IMR-90 (cell line): Measurements from ENCODE around the gene ZNRF3. TPM values are rescaled to one million over a fixed set of nuclear protein-coding genes. Genes with fewer than 3 reads are reported as not detected.

Experiments used
- ATAC-seq: fragments of 200-7000 bp; cut with Tn5 transposase; 2 replicates; pipeline ENCODE4 v1.9.1; 2020; ENCODE audit warnings: low read depth, mild to moderate bottlenecking, moderate library complexity
- BruUV-seq: library from RNA; stranded (reverse); fragments of 400-500 nt; replicated peaks from 2 replicates; lab custom pipeline; 2021; lab: Mats Ljungman, UMichigan
- CTCF ChIA-PET: fragments of 300-600 bp; formaldehyde crosslinking; extraction: SDS; loops from one replicate; lab custom pipeline; 2021; ENCODE audit warnings: antibody characterized with exemption; lab: Yijun Ruan, JAX
- POLR2A ChIA-PET: fragments of 300-600 bp; sonication (Branson Sonifier 250); formaldehyde crosslinking; loops from one replicate; lab custom pipeline; 2022; ENCODE audit warnings: antibody characterized with exemption; ENCODE audit not compliant: unreplicated experiment; lab: Charles Lee
- DNase-seq: peaks from one replicate; pipeline ENCODE4 v3.0.0; 2013
- H2AFZ ChIP-seq: replicated peaks from 2 replicates; pipeline ENCODE3; 2013; ENCODE audit warnings: low read length, mild to moderate bottlenecking; ENCODE audit not compliant: poor library complexity
- H2AK5ac ChIP-seq: 2 replicates; pipeline ENCODE4 v1.6.1; 2013; ENCODE audit warnings: low read depth, low read length, inconsistent platforms
- H2AK9ac ChIP-seq: replicated peaks from 2 replicates; pipeline ENCODE3; 2013; ENCODE audit warnings: mild to moderate bottlenecking, low read depth, low read length, moderate library complexity; ENCODE audit not compliant: poor library complexity
- H2BK120ac ChIP-seq: 2 replicates; pipeline ENCODE4 v1.6.1; 2013; ENCODE audit warnings: low read depth, low read length, inconsistent platforms
- H2BK15ac ChIP-seq: 3 replicates; pipeline ENCODE4 v1.6.1; 2013; ENCODE audit warnings: low read depth, low read length, inconsistent platforms
- H2BK20ac ChIP-seq: 2 replicates; pipeline ENCODE4 v1.6.1; 2013; ENCODE audit warnings: low read depth, mild to moderate bottlenecking, inconsistent platforms, low read length, moderate library complexity
- H2BK5ac ChIP-seq: 2 replicates; pipeline ENCODE4 v1.6.1; 2013; ENCODE audit warnings: mild to moderate bottlenecking, low read depth, low read length, inconsistent platforms; ENCODE audit not compliant: poor library complexity, severe bottlenecking
- H3K14ac ChIP-seq: replicated peaks from 2 replicates; pipeline ENCODE4 v1.6.1; 2013; ENCODE audit warnings: low read depth, low read length, inconsistent platforms
- H3K18ac ChIP-seq: 2 replicates; pipeline ENCODE4 v1.6.1; 2013; ENCODE audit warnings: low read depth, low read length, control low read depth
- H3K23ac ChIP-seq: 2 replicates; pipeline ENCODE4 v1.6.1; 2013; ENCODE audit warnings: low read depth, low read length, inconsistent platforms
- H3K27ac ChIP-seq: 2 replicates; pipeline ENCODE4 v1.5.1; 2013; ENCODE audit warnings: mild to moderate bottlenecking, control low read depth, low read length; ENCODE audit not compliant: insufficient read depth
- H3K27me3 ChIP-seq: 2 replicates; pipeline ENCODE4 v1.6.1; 2013; ENCODE audit warnings: low read length; ENCODE audit not compliant: control insufficient read depth, insufficient read depth
- H3K36me3 ChIP-seq: 2 replicates; pipeline ENCODE4 v1.6.1; 2013; ENCODE audit warnings: low read length, mixed read lengths; ENCODE audit not compliant: control insufficient read depth, insufficient read depth
- H3K4ac ChIP-seq: 2 replicates; pipeline ENCODE4 v1.6.1; 2013; ENCODE audit warnings: low read depth, low read length, inconsistent platforms
- H3K4me1 ChIP-seq: 2 replicates; pipeline ENCODE4 v1.6.1; 2013; ENCODE audit warnings: low read length, mixed read lengths; ENCODE audit not compliant: control insufficient read depth, insufficient read depth
- H3K4me2 ChIP-seq: 2 replicates; pipeline ENCODE4 v1.6.1; 2013; ENCODE audit warnings: low read depth, mild to moderate bottlenecking, control low read depth, low read length, moderate library complexity
- H3K4me3 ChIP-seq: 2 replicates; pipeline ENCODE4 v1.5.1; 2013; ENCODE audit warnings: low read depth, mild to moderate bottlenecking, control low read depth, low read length, moderate library complexity; ENCODE audit not compliant: insufficient read depth
- H3K56ac ChIP-seq: 2 replicates; pipeline ENCODE4 v1.6.1; 2013; ENCODE audit warnings: low read length, inconsistent platforms; ENCODE audit not compliant: insufficient read depth; ENCODE audit errors: extremely low read depth
- H3K79me1 ChIP-seq, 2 experiments: 2 replicates each; pipeline ENCODE4 v1.6.1; 2013; ENCODE audit warnings: low read length in 2 of 2, inconsistent platforms in 1 of 2, low read depth in 1 of 2
- H3K9ac ChIP-seq: 2 replicates; pipeline ENCODE4 v1.6.1; 2013; ENCODE audit warnings: low read depth, low read length, control low read depth
- H3K9me1 ChIP-seq: 2 replicates; pipeline ENCODE4 v1.6.1; 2013; ENCODE audit warnings: low read length, inconsistent platforms; ENCODE audit not compliant: insufficient read depth
- H3K9me3 ChIP-seq: 2 replicates; pipeline ENCODE4 v1.6.1; 2013; ENCODE audit warnings: low read length; ENCODE audit not compliant: control insufficient read depth, insufficient read depth
- H4K20me1 ChIP-seq: 2 replicates; pipeline ENCODE4 v1.6.1; 2013; ENCODE audit warnings: low read length, inconsistent platforms; ENCODE audit not compliant: insufficient read depth
- H4K5ac ChIP-seq: 2 replicates; pipeline ENCODE4 v1.6.1; 2013; ENCODE audit warnings: mild to moderate bottlenecking, low read depth, low read length, control low read depth
- H4K8ac ChIP-seq, 2 experiments: 2 replicates each; pipeline ENCODE4 v1.6.1; 2013; ENCODE audit warnings: low read depth in 2 of 2, low read length in 2 of 2, control low read depth in 1 of 2, inconsistent platforms in 1 of 2
- H4K91ac ChIP-seq: 2 replicates; pipeline ENCODE4 v1.6.1; 2013; ENCODE audit warnings: low read depth, low read length, inconsistent platforms; ENCODE audit not compliant: insufficient read depth
- CEBPB ChIP-seq: IDR thresholded peaks from 2 replicates; pipeline ENCODE4 v1.6.1; 2012; ENCODE audit warnings: low read depth, low read length, improper control_type of control experiment
- FOS ChIP-seq: fragments of 150-350 bp; IDR thresholded peaks from 2 replicates; pipeline ENCODE4 v1.6.1; 2016; ENCODE audit warnings: low read depth, low read length
- MAFK ChIP-seq: IDR thresholded peaks from 2 replicates; pipeline ENCODE4 v1.6.1; 2012; ENCODE audit warnings: low read depth, low read length, improper control_type of control experiment
- MXI1 ChIP-seq: IDR thresholded peaks from 2 replicates; pipeline ENCODE4 v1.6.1; 2012; ENCODE audit warnings: low read depth, mild to moderate bottlenecking, low read length, moderate library complexity, borderline replicate concordance
- NFE2L2 ChIP-seq: fragments of 150-350 bp; IDR thresholded peaks from 2 replicates; pipeline ENCODE4 v1.6.1; 2016; ENCODE audit warnings: low read depth, mild to moderate bottlenecking, low read length
- POLR2A ChIP-seq: IDR thresholded peaks from 2 replicates; pipeline ENCODE4 v1.6.1; 2012; ENCODE audit warnings: mild to moderate bottlenecking, low read depth, low read length
- WGBS, 2 experiments: methylation state at CpG; one replicate each; pipeline versions ENCODE4 v1.1.5 to v1.1.7; 2013; ENCODE audit warnings: missing lambda C conversion rate in 2 of 2; ENCODE audit not compliant: insufficient read length in 1 of 2; ENCODE audit errors: extremely low coverage in 2 of 2; 5-methylcytosine and 5-hydroxymethylcytosine counted together
- dilution Hi-C: fragments of 300-500 bp; cut with HindIII; formaldehyde crosslinking; loops from one replicate; pipeline ENCODE4 v1.14.3; 2018; ENCODE audit warnings: low sequenced_read_pairs; ENCODE audit not compliant: unreplicated experiment
- in situ Hi-C: fragments of 300-500 bp; cut with MboI; formaldehyde crosslinking; loops from 3 replicates; pipeline ENCODE4 v1.14.3; 2019; ENCODE audit warnings: low sequenced_read_pairs, inconsistent platforms, mixed read lengths
- intact Hi-C: fragments of 100-400 bp; cut with micrococcal nuclease; formaldehyde crosslinking; loops from 2 replicates; pipeline ENCODE4 v1.10.0; 2022
- polyA plus RNA-seq, 3 experiments: library from polyadenylated mRNA; depleted of rRNA; stranded (reverse); fragments of >200 nt; gene quantifications; 2 replicates each; pipeline ENCODE4 v1.2.3, GENCODE V29; 2012; ENCODE audit warnings: low replicate concordance in 1 of 3
- total RNA-seq: library from RNA; depleted of rRNA; stranded (reverse); fragments of >200 nt; gene quantifications from 2 replicates; pipeline ENCODE4 v1.2.3, GENCODE V29; 2012

The ZNRF3 gene
- total and polyA plus RNA-seq, 2 of the 4 experiments (the other 2 are of a cell fraction), result 1.4 to 2.4 TPM

- no peaks in the 10 kb centered on the region for H3K79me1 ChIP-seq
- no peak overlapping the region for H3K23ac ChIP-seq
- no peak overlapping the region for H4K91ac ChIP-seq
- H2BK120ac ChIP-seq, result no peak overlapping the region
- H3K9me3 ChIP-seq, result no peaks in the 10 kb centered on the region
- CTCF ChIA-PET, result no interaction called here
- H3K18ac ChIP-seq, result no peak overlapping the region
- H4K20me1 ChIP-seq, result no peaks in the 10 kb centered on the region
- H3K4ac ChIP-seq, result no peak overlapping the region
- dilution Hi-C loops, result no loop called here
- H3K27ac ChIP-seq, result no peak overlapping the region
- no peak overlapping the region for H2BK5ac ChIP-seq
- no peak for DNase-seq
- in situ Hi-C loops, result no loop called here
- no peak overlapping the region for H3K4me3 ChIP-seq
- WGBS, 2 experiments, result 50% methylated on average over 2 of the region's 7 CpGs; no CpG with 5 or more reads in 1 of the 2 experiments
- POLR2A ChIA-PET, result no interaction called here
- H4K8ac ChIP-seq, result no peak overlapping the region
- no peak for TF ChIP-seq POLR2A
- TF ChIP-seq MXI1, result no peak
- TF ChIP-seq NFE2L2, result no peak
- TF ChIP-seq CEBPB, result no peak
- TF ChIP-seq MAFK, result no peak
- no peak for TF ChIP-seq FOS
- H4K5ac ChIP-seq, result no peak overlapping the region
- H3K56ac ChIP-seq, result no peak overlapping the region
- H3K9me1 ChIP-seq, result no peaks in the 10 kb centered on the region
- intact Hi-C loops, result no loop called here
- no peak overlapping the region for H3K4me2 ChIP-seq
- ATAC-seq, result no peak
- H2AK9ac ChIP-seq, result no peak overlapping the region
- no peak overlapping the region for H3K9ac ChIP-seq
- H3K4me1 ChIP-seq, result no peaks in the 10 kb centered on the region
- BruUV-seq, result no TSS peak
- H3K27me3 ChIP-seq, result peaks cover 15% of the 10 kb centered on the region
- H3K36me3 ChIP-seq, result no peaks in the 10 kb centered on the region
- no peak overlapping the region for H2BK15ac ChIP-seq
- H2AFZ ChIP-seq, result no peak overlapping the region
- H2BK20ac ChIP-seq, result no peak overlapping the region
- no peak overlapping the region for H3K14ac ChIP-seq
- H2AK5ac ChIP-seq, result no peak overlapping the region
Observed at GRCh38 chr22:29060931-29061330, 177.6 kb downstream of the ZNRF3 start.
